D721Med (cell line): ENCODE data around the gene NPAS3.

ENCODE experiments used
- DNase-seq: peaks from one replicate; pipeline ENCODE4 v3.0.0; 2011; ENCODE audit warnings: low spot score; ENCODE audit not compliant: insufficient read length
- FAIRE-seq: peaks from 2 replicates; lab custom pipeline; 2011; peaks lifted over from hg19 to GRCh38; lab: Jason Lieb, UNC
- TF ChIP-seq, protein P1 (sequence below): IDR thresholded peaks from 2 replicates; pipeline ENCODE4 v1.5.1; 2012; ENCODE audit warnings: mild to moderate bottlenecking, control low read depth; ENCODE audit not compliant: insufficient read depth; ENCODE audit errors: missing control alignments

NPAS3 gene

GRCh38 chr14:33375196-33375595, 436.5 kb downstream of the NPAS3 start:
- TF ChIP-seq, protein P1, sequence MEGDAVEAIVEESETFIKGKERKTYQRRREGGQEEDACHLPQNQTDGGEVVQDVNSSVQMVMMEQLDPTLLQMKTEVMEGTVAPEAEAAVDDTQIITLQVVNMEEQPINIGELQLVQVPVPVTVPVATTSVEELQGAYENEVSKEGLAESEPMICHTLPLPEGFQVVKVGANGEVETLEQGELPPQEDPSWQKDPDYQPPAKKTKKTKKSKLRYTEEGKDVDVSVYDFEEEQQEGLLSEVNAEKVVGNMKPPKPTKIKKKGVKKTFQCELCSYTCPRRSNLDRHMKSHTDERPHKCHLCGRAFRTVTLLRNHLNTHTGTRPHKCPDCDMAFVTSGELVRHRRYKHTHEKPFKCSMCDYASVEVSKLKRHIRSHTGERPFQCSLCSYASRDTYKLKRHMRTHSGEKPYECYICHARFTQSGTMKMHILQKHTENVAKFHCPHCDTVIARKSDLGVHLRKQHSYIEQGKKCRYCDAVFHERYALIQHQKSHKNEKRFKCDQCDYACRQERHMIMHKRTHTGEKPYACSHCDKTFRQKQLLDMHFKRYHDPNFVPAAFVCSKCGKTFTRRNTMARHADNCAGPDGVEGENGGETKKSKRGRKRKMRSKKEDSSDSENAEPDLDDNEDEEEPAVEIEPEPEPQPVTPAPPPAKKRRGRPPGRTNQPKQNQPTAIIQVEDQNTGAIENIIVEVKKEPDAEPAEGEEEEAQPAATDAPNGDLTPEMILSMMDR, result no peak
- FAIRE-seq (no peak), DNase-seq (no peak)

GRCh38 chr14:33375786-33376185, 437.1 kb downstream of the NPAS3 start:
- TF ChIP-seq, protein P1, result no peak
- DNase-seq, result no peak
- FAIRE-seq, result no peak

GRCh38 chr14:33376510-33376909, 437.8 kb downstream of the NPAS3 start:
- TF ChIP-seq, protein P1, result no peak
- FAIRE-seq, result no peak
- DNase-seq, result no peak

DNA sequence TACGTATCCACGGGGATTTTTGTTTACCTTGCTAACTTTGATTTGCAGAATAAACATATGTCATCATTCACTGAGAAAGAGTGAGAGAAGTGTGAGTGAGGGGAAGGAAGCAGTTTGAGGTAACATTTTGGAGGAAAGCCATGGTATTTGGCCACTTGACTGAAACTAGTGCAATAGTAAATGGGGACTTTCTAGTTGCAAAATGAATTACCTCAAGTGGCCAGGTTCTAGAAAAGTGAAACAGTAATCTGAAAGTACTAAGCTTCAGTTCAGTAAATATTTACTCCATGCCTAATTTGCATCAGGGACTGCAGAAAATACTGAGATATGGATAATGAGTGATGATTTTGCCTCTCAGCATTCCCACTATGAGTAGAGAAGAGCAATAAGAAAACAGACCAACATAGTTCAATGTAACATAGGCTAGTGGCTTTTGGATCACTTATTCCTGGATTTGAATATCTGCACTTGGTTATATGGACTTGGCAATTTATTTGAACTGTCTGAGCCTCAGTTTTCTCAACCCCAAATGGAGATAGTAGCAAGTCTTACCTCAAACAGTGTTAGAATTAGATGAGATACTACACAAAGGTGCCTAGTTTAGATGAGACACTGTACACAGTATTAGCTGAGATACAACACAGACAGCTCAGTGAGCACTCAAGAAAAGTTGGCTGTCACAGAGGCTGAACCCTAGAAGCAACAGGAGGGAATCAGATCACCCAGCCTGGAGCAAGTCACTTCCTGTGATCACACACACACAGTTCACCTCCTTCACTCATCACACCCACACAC, 439.1 kb downstream of the NPAS3 start:
- DNase-seq, result no peak
- FAIRE-seq, result no peak
- TF ChIP-seq, protein P1, result no peak

- DNase-seq (no peak), FAIRE-seq (no peak)
- TF ChIP-seq, protein P1, result no peak
Measured at GRCh38 chr14:33381717-33382116, 443.0 kb downstream of the NPAS3 start.

GRCh38 chr14:33386140-33386539, 447.5 kb downstream of the NPAS3 start:
- TF ChIP-seq, protein P1, result no peak
- no peak for DNase-seq
- no peak for FAIRE-seq

DNA sequence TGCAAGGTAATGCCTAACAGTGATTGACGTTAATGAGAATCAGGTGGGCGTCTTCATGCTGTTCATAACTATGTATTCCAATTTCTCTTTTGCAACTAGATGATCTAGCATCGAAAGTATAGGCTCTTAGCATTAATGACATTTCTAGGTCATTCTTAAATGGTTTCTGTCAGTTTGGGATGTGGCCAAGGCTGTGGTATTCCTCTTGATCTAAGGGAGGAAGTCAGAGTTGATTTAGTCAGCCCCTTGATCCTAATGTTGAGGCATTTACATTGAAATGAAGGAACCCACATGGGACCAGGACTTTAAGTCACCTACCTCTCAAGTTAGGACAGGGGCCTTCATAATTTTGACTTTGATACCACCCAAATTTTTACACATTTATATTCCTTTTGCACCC, 448.1 kb downstream of the NPAS3 start:
- TF ChIP-seq, protein P1, result no peak
- FAIRE-seq (no peak), DNase-seq (no peak)
